Small intestine (tissue), 7 donors: ENCODE data around the gene SKIDA1. TPM values are rescaled to one million over a fixed set of nuclear protein-coding genes. Genes with fewer than 3 reads are reported as not detected.

ENCODE experiments used
- DNase-seq, 2 donors: peaks; one replicate each; pipeline versions ENCODE4 v3.0.0 to v3.0.0-alpha.2; 2013
- FAIRE-seq: peaks from 2 replicates; lab custom pipeline; 2012; peaks lifted over from hg19 to GRCh38; lab: Jason Lieb, UNC
- H3K27ac ChIP-seq, 3 donors: one replicate each; pipeline ENCODE4 v1.5.1; 2013; ENCODE audit warnings: low read length in 2 of 3, mild to moderate bottlenecking in 2 of 3, control low read depth in 1 of 3, inconsistent platforms in 1 of 3, low read depth in 1 of 3, moderate library complexity in 1 of 3
- H3K27me3 ChIP-seq, 3 donors: one replicate each; pipeline ENCODE4 v1.6.1; 2013; ENCODE audit warnings: low read length in 3 of 3, inconsistent platforms in 1 of 3; ENCODE audit not compliant: control insufficient read depth in 3 of 3, insufficient read depth in 3 of 3
- H3K36me3 ChIP-seq, 3 donors: one replicate each; pipeline ENCODE4 v1.6.1; 2013; ENCODE audit warnings: low read length in 3 of 3, inconsistent platforms in 1 of 3, low read depth in 1 of 3, mild to moderate bottlenecking in 1 of 3, moderate library complexity in 1 of 3; ENCODE audit not compliant: control insufficient read depth in 3 of 3, insufficient read depth in 2 of 3
- H3K4me1 ChIP-seq, 3 donors: one replicate each; pipeline ENCODE4 v1.6.1; 2013; ENCODE audit warnings: low read length in 2 of 3, inconsistent platforms in 1 of 3, low read depth in 1 of 3, mild to moderate bottlenecking in 1 of 3, moderate library complexity in 1 of 3; ENCODE audit not compliant: control insufficient read depth in 3 of 3, insufficient read depth in 2 of 3
- H3K4me3 ChIP-seq, 3 donors: one replicate each; pipeline ENCODE4 v1.5.1; 2013; ENCODE audit warnings: low read length in 3 of 3, control low read depth in 1 of 3, inconsistent platforms in 1 of 3, low read depth in 1 of 3, mild to moderate bottlenecking in 1 of 3, moderate library complexity in 1 of 3
- H3K9me3 ChIP-seq, 2 donors: one replicate each; pipeline ENCODE4 v1.6.1; 2013; ENCODE audit warnings: low read depth in 1 of 2, low read length in 1 of 2; ENCODE audit not compliant: control insufficient read depth in 2 of 2, insufficient read depth in 1 of 2
- WGBS, 3 donors: extraction: QIAGEN DNeasy Blood & Tissue Kit; methylation state at CpG; one replicate each; pipeline ENCODE4 v1.1.7; 2013; 5-methylcytosine and 5-hydroxymethylcytosine counted together
- polyA plus RNA-seq, 4 donors: library from polyadenylated mRNA; stranded (reverse) in 3 of 4; unstranded in 1 of 4; fragments of 200-250 nt in 3 of 4; fragments of 120-200 nt in 1 of 4; gene quantifications; one replicate each; pipeline versions ENCODE4 v1.2.1 to v1.2.3, GENCODE V29; 2013
- donor health status: healthy with polysubstance abuse.
- donor health status: control.
- donor health status: control.
- donor health status: Bipolar disorder and iron deficiency.
- donor health status: healthy.

The SKIDA1 gene
- polyA plus RNA-seq, 4 donors: 0.13 to 1.2 TPM; not detected in 2

GRCh38 chr10:21526860-21527597 is 1.5 kb upstream of the SKIDA1 start:
- H3K4me1 ChIP-seq: peaks cover 0 to 10% (median 0%) of the 10 kb centered on the region in 3 donors
- H3K4me3 ChIP-seq: peak overlapping the region; percentile 46 to 74 (median 73)
- no peaks in the 10 kb centered on the region for H3K9me3 ChIP-seq
- H3K36me3 ChIP-seq: no peaks in the 10 kb centered on the region
- peak overlapping the region; percentile 73 to 99 (median 98) for H3K27ac ChIP-seq
- DNase-seq (peak; percentile 29 to 77), FAIRE-seq (no peak)
- H3K27me3 ChIP-seq: no peaks in the 10 kb centered on the region
- WGBS, 3 donors: 1% methylated on average over 42 to 68 of the region's 68 CpGs

- peak overlapping the region; percentile 67 to 74 (median 73) for H3K4me3 ChIP-seq
- DNase-seq (peak; percentile 23 to 87), FAIRE-seq (no peak)
- 0 to 1% (median 0%) methylated on average over 37 to 56 of the region's 56 CpGs for WGBS, 3 donors
- no peaks in the 10 kb centered on the region for H3K36me3 ChIP-seq
- H3K27ac ChIP-seq: peak overlapping the region; percentile 73 to 99 (median 98)
- H3K4me1 ChIP-seq: peaks cover 0 to 10% (median 0%) of the 10 kb centered on the region in 3 donors
- H3K27me3 ChIP-seq: no peaks in the 10 kb centered on the region
- H3K9me3 ChIP-seq: no peaks in the 10 kb centered on the region
These were observed 842 bp upstream of the SKIDA1 start for GRCh38 chr10:21526188-21526859.

GRCh38 chr10:21524526-21525366 is 736 bp downstream of the SKIDA1 start:
- WGBS, 3 donors: 13 to 18% (median 14%) methylated on average over 23 of the region's 23 CpGs
- FAIRE-seq (no peak), DNase-seq (peak; percentile 27 to 79)
- Histone ChIP-seq H3K36me3 (no peaks in the 10 kb centered on the region), H3K27me3 (no peaks in the 10 kb centered on the region), H3K4me3 (peak overlapping the region in 2 of 3 donors; percentile 73 to 74), H3K4me1 (peaks cover 0 to 13% (median 0%) of the 10 kb centered on the region in 3 donors), H3K9me3 (no peaks in the 10 kb centered on the region), H3K27ac (peak overlapping the region; percentile 63 to 99 (median 98))

- 62 to 72% (median 70%) methylated on average over 7 of the region's 7 CpGs for WGBS, 3 donors
- no peak for FAIRE-seq
These were observed 1.4 kb downstream of the SKIDA1 start for GRCh38 chr10:21524131-21524525.

GRCh38 chr10:21523557-21524008 is 1.9 kb downstream of the SKIDA1 start:
- WGBS, 3 donors: 60 to 70% (median 64%) methylated on average over 3 of the region's 3 CpGs
- peak in 1 of 2 donors; percentile 54 for DNase-seq
- Histone ChIP-seq H3K4me1 (peaks cover 0 to 23% (median 0%) of the 10 kb centered on the region in 3 donors), H3K9me3 (no peaks in the 10 kb centered on the region), H3K27me3 (peaks cover 0 to 3% (median 0%) of the 10 kb centered on the region in 3 donors), H3K36me3 (no peaks in the 10 kb centered on the region), H3K27ac (peak overlapping the region in 1 of 3 donors; percentile 99), H3K4me3 (no peak overlapping the region)
- no peak for FAIRE-seq

More at GRCh38 chr10:21524131-21524525, 1.4 kb downstream of the SKIDA1 start:
- H3K36me3 ChIP-seq: no peaks in the 10 kb centered on the region
- no peaks in the 10 kb centered on the region for H3K9me3 ChIP-seq
- no peak for DNase-seq
- peak overlapping the region in 1 of 3 donors; percentile 73 for H3K4me3 ChIP-seq
- peak overlapping the region in 1 of 3 donors; percentile 99 for H3K27ac ChIP-seq
- no peaks in the 10 kb centered on the region for H3K27me3 ChIP-seq
- H3K4me1 ChIP-seq: peaks cover 0 to 19% (median 0%) of the 10 kb centered on the region in 3 donors

- H3K4me3 ChIP-seq: no peak overlapping the region
- peaks cover 0 to 3% (median 0%) of the 10 kb centered on the region in 3 donors for H3K27me3 ChIP-seq
- no peaks in the 10 kb centered on the region for H3K9me3 ChIP-seq
- FAIRE-seq (no peak), DNase-seq (no peak)
- peak overlapping the region in 1 of 3 donors; percentile 99 for H3K27ac ChIP-seq
- H3K4me1 ChIP-seq: peaks cover 0 to 23% (median 0%) of the 10 kb centered on the region in 3 donors
- no peaks in the 10 kb centered on the region for H3K36me3 ChIP-seq
- 71 to 80% (median 71%) methylated on average over 1 of the region's 1 CpG for WGBS, 3 donors
These were observed 2.7 kb downstream of the SKIDA1 start for GRCh38 chr10:21522631-21523406.

GRCh38 chr10:21521751-21522533 is 3.5 kb downstream of the SKIDA1 start:
- no peak overlapping the region for H3K27ac ChIP-seq
- H3K4me1 ChIP-seq: peaks cover 0 to 23% (median 0%) of the 10 kb centered on the region in 3 donors
- FAIRE-seq (no peak), DNase-seq (no peak)
- WGBS, 3 donors: 71 to 80% (median 79%) methylated on average over 3 to 4 of the region's 4 CpGs
- H3K27me3 ChIP-seq: peaks cover 0 to 4% (median 3%) of the 10 kb centered on the region in 3 donors
- no peaks in the 10 kb centered on the region for H3K9me3 ChIP-seq
- no peak overlapping the region for H3K4me3 ChIP-seq
- no peaks in the 10 kb centered on the region for H3K36me3 ChIP-seq
